ENCODE measurements around the gene SERPINB11.

The SERPINB11 gene

DNA sequence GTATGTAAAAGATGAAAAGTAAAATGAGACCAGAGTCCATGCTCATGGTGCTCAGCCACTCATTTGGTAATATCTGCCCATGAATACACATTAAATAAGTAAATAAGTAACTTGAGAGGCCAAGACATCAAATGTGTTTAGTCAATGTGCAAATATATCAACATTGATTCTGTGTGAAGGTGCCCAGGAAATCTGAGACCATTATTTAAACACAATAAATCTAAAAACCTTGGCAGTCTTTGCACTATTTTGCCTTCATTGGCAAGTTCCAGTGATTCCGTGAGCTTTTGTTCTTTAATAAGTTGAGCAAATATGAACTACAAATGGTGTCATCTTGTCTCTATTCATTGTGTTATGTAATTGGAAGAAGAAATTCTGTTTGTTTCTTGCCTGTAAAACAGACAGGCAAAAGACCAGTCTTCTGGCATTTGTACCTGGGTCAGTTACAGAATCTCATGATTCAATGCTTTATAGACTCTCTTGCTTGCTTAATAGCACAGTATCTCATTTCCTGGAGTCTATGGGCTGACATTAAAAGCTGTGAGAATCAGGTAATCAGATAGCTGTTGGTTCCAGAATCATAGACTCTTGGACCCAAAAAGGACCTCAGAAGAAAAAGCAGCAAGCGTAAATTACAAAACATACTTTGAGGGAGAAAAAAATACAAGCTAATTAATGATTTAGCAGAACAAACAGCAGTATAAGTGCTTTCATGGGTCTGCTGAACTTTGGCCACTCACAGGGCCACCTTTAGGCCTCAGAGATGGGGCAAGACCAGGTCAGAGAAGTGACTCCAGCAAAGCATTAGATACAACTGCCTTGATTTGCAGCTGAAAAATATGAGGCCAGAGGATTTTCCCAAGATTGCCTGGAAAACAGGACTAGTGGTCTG, 21.1 kb upstream of the SERPINB11 start:
- TF ChIP-seq, protein P1, sequence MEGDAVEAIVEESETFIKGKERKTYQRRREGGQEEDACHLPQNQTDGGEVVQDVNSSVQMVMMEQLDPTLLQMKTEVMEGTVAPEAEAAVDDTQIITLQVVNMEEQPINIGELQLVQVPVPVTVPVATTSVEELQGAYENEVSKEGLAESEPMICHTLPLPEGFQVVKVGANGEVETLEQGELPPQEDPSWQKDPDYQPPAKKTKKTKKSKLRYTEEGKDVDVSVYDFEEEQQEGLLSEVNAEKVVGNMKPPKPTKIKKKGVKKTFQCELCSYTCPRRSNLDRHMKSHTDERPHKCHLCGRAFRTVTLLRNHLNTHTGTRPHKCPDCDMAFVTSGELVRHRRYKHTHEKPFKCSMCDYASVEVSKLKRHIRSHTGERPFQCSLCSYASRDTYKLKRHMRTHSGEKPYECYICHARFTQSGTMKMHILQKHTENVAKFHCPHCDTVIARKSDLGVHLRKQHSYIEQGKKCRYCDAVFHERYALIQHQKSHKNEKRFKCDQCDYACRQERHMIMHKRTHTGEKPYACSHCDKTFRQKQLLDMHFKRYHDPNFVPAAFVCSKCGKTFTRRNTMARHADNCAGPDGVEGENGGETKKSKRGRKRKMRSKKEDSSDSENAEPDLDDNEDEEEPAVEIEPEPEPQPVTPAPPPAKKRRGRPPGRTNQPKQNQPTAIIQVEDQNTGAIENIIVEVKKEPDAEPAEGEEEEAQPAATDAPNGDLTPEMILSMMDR (IDR thresholded peaks at IDR 0.05; ENCODE audit: low read depth, low read length) = no peak
- H3K4me3 ChIP-seq (ENCODE audit: low read depth, low read length) = no peak overlapping the region

DNA sequence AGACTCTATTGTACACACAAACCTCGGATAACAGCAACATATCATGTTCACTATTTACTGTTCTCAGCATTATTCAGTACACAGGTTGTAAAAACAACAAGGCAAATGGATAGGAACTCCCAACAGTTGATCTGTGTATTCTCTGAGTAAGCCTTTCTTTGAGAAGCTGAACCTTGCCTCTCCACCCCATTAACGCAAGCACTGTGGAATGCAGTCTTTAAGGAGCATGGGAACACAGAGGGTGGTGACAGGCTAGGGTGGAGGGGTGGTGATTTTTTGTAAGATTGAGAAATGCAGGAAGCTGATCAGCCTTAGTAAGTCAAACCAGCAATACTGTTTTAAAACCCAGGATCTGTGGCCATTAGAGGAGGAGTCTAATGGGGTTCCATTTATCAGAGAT, 19.6 kb upstream of the SERPINB11 start:
- H3K4me3 ChIP-seq (ENCODE audit: low read depth, low read length) = no peak overlapping the region
- TF ChIP-seq, protein P1 (IDR thresholded peaks at IDR 0.05; ENCODE audit: low read depth, low read length) = no peak

DNA sequence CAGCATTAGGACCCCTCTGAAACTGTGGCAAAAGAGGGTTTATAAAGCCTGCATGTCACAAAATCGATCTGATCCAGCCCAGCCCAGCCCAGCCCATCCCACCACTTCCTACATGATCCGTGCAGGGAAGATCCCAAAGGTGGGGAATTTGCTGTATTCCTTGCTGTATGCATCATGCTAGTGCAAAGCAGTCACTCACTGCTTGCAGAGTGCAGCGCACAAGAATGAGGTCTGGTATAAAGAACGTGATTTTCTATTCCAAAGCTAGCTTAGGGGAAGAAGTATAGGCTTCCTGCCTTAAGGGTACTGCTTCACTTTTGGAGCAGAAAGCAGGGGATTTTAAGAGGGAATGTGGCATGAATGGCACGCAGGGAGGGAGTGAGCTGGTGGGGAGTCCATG, 18.9 kb upstream of the SERPINB11 start:
- no peak overlapping the region for H3K4me3 ChIP-seq (ENCODE audit: low read depth, low read length)
- TF ChIP-seq, protein P1 (IDR thresholded peaks at IDR 0.05; ENCODE audit: low read depth, low read length) = no peak

DNA sequence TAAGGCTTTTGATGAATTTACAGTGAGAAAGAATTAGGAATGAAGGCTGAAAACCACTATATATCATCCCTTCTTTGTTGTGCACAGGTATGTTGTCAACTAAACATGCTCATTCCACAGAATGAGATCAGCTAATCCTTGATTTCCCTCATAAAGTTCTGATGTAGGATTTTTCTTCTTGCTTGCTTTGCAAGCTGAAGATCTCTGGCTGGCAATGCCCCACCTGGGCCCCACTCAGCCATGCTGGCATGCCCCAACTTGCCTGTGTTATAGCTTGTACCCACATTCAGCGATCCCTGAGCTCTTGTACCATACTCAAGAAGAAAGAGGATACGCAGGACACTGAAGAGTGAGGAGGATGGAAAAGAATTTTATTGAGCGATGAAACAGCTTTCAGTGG, 18.0 kb upstream of the SERPINB11 start:
- TF ChIP-seq, protein P1 (IDR thresholded peaks at IDR 0.05; ENCODE audit: low read depth, low read length) = no peak
- H3K4me3 ChIP-seq (ENCODE audit: low read depth, low read length) = no peak overlapping the region

DNA sequence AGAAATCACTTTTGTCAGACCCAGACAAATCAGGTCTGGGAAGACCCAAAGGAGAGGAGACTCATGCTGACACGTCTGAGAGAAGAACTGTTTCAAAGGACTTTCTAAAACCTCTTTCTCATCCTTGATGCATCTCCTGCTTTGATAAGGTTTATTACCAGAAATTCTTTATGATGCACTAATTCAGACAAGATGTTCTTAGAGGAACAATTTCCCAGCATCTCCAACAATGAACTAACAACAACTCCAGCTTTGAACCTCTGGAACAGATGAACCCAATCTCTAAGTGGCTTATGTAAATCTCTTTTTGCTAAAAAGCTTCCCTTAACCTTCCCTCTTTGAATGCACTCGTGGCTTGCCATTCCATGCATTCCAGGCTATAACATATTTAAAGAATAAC, 15.9 kb upstream of the SERPINB11 start:
- TF ChIP-seq, protein P1 (IDR thresholded peaks at IDR 0.05; ENCODE audit: low read depth, low read length) = no peak

DNA sequence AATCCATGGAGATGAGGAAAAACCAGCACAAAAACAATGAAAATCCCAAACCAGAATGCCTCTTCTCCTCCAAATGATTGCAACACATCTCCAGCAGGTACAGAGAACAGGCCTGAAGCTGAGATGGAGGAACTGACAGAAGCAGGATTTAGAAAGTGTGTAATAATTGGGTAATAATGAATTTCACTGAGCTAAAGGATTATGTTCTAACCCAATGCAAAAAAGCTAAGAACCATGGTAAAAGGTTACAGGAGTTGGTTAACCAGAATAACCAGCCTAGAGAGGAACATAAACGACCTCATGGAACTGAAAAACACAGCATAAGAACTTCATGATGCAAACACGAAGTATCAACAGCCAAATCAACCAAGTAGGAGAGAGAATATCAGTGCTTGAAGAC, 13.7 kb upstream of the SERPINB11 start:
- TF ChIP-seq, protein P1 (IDR thresholded peaks at IDR 0.05; ENCODE audit: low read depth, low read length) = no peak

More for the DNA sequence above, 15.9 kb upstream of the SERPINB11 start:
- no peak overlapping the region for H3K4me3 ChIP-seq (ENCODE audit: low read depth, low read length)

DNA sequence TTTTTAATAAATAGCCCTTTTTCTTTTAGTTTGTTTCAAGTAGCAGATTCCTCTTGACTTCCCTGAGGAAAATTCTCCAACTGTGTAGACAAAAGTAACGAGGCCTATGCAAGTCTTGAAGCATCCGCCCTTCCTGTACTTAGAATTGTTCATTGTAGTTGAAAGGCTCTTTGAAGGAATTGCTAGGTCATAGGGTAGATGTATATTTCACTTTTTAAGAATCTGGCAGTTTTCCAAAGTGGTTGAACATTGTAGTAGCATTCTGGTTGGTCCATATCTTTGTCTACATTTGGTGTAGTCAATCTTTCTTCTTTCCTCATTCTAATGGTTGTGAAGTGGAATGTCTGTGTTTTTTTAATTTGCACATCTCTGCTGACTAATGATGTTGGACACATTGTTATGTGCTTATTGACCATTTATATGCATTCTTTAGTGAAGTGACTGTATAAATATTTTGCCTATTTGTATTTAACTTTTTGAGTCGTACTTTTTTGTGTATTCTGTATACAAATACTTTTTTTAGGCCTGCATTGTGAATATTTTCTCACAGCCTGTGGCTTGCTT, 5.6 kb upstream of the SERPINB11 start:
- TF ChIP-seq, protein P1 (IDR thresholded peaks at IDR 0.05; ENCODE audit: low read depth, low read length) = no peak
- H3K4me3 ChIP-seq (ENCODE audit: low read depth, low read length) = no peak overlapping the region

More for the DNA sequence above, 13.7 kb upstream of the SERPINB11 start:
- H3K4me3 ChIP-seq (ENCODE audit: low read depth, low read length) = no peak overlapping the region

Measured in WI38 (cell line).